HG03039 (cell line): ENCODE measurements around the gene SNRNP200.

ENCODE experiments used
- ATAC-seq: cut with Tn5 transposase; IDR thresholded peaks from one replicate; pipeline ENCODE4 v1.9.1; 2021; ENCODE audit warnings: mild to moderate bottlenecking, moderate library complexity; ENCODE audit not compliant: unreplicated experiment

Gene SNRNP200

GRCh38 chr2:96305091-96305978, at the start of gene SNRNP200:
Gene SNRNP200, minus strand, starts transcription at chr2:96305546. Its CDS starts 109 bp downstream, at chr2:96305437.
- peak; percentile 84 for ATAC-seq

- no peak for ATAC-seq
Observed at GRCh38 chr2:96354492-96354891, 49.1 kb upstream of the SNRNP200 start.

DNA sequence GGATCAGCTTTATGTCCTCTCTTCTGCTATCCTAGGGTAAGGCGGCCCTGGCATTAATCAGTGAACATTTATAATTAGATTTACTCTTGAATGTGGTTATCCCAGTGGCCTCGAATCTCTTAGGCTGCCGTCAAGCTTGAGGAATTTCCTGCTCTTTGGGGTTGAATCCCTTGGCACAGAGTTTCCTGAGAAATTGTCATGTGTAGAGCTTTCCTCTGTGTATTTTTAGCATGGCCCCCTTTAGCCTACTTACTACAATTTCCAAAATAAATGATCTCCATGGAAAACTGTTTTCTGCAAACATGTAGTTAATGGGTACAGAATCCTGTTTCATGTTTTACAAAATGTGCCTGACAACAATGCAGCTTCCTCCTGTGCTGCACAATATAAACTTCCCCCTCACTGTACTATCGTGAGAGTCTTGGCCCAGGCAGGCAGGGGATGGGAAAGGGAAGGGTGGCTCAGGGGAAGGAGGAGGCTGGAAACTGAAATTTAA, 48.3 kb upstream of the SNRNP200 start:
- ATAC-seq, result no peak

DNA sequence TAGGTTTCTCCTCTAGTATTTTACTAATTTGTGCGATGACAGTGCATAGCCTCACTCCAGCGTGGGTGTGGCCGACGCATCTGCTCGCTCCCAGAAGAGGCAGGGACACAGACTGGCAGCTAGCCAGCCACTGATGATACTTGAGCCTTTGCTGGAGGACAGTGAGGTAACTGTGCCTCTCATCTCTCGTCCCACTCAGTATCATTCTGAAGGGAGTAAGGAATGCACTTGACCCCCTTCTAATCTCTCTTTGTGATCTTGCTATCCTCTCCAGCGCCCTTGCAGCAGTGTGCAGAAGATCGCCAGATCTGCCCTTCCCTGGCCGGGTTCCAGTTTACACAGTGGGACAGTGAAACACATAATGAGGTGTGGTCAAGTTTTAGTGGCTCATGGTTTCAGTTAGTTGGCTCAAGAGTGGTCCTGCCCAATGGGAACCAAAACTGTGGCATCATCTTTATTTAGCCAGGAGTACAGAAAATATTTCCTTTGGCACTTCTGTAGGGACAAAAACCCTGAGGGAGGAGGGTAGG, 47.8 kb upstream of the SNRNP200 start:
- ATAC-seq, result no peak

GRCh38 chr2:96347395-96347794, 42.0 kb upstream of the SNRNP200 start:
- no peak for ATAC-seq

- no peak for ATAC-seq
Observed at GRCh38 chr2:96345868-96346462, 40.6 kb upstream of the SNRNP200 start.

GRCh38 chr2:96345438-96345837, 40.1 kb upstream of the SNRNP200 start:
- ATAC-seq, result no peak

DNA sequence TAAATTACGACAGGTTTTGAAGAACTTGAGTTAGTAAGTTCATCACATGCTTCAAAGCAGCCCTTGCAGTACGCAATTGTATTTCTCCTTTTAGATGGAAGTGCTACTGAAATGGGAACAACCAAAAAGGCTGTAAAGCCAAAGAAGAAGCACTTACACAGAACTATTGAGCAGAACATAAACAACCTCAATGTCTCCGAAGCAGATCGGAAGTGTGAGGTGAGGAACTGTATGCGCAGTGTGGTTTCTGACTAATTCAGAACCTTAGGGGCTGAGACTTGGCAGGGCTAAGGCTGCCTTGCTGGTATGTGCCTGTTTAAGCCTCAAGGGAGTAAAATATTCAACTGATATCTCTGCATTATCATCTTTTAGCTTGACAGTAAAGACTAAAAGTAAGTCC, 38.7 kb upstream of the SNRNP200 start:
- peak; percentile 68 for ATAC-seq

DNA sequence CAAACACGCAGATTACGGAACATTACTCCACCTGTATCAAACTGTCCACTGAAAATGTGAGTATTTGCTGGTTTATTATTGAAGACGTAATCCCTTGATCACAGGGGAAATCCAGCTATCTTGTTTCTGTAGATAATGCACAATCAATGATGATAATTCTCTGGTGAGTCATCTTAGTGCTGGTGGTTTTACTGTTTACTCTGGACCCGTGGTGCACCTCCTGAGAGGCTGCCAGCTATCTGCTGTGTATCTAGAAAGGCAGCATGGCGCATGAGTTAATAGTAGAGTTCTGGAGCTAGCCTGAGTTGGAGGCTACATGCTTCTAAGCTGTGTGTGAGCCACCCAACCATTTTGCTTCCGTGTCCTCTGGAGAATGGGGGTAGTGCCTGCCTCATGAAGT, 36.7 kb upstream of the SNRNP200 start:
- no peak for ATAC-seq

DNA sequence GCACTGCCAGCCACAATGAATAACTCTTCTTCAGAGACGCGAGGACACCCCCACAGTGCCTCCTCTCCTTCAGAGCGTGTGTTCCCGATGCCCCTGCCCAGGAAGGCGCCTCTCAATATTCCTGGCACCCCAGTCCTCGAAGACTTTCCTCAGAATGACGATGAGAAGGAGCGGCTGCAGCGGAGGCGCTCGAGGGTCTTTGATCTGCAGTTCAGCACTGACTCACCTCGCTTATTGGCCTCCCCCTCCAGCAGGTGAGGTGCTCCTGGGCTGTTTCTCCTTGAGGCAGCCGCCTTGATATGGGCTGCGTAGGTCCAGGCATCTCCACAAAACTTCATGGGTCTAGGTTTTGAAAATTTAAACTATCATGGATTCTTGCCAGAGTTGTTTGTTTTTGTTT, 36.3 kb upstream of the SNRNP200 start:
- ATAC-seq, result no peak

DNA sequence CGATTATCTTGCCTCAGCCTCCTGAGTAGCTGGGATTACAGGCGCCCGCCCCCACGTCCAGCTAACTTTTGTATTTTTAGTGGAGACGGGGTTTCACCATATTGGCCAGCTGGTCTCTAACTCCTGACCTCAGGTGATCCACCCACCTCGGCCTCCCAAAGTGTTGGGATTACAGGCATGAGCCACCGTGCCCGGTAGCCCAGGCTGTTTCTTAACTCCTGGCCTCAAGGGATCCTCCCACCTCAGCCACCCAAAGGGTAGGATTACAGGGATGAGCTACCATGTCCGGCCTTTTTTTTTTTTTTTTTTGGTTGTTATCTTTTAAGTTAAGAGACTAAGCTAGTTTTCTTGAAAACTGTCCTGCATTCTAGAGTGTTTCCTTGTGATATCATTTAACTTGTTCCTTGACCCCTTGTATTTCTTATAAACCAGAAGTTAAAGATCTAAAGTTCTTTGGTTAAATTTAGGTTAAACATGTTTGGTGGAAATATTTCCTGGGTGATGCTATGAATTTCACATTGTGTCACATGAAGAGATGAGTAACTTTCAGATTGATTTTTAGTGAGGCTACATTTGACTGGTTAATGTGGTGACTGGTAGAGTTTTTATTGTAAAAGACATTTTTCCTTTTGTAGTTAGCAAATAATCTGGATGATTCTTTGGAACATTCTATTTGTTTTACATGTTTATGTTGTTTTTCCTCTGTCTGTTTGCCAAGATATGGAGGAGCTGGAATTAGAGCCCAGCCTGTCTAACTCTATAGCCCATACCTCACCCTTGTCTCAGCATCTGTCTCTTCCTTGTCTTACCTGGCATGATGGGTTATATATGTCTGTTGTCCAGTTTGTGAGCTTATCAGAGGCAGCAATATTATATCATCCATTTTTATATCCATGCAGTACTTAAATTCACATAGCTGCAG, 35.4 kb upstream of the SNRNP200 start:
- ATAC-seq, result no peak

DNA sequence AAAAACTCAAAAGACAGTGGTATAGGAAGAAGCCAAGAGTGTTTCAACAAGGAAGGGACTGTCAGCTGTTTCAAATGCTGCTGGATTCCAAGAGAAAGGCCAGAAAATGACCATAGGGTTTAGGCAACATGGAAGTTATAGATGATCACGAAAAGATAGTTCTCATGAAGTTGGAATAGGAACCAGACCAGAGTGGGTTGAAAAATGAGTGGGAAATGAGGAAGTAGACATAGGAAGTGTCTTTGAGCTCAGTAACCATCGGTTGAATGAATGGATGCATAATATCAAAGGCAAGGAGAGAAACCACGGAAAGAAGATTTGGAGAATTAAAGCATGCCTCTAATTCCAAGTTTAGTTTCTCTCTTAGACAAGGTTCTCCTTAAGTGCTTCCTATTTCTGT, 31.5 kb upstream of the SNRNP200 start:
- ATAC-seq, result no peak

DNA sequence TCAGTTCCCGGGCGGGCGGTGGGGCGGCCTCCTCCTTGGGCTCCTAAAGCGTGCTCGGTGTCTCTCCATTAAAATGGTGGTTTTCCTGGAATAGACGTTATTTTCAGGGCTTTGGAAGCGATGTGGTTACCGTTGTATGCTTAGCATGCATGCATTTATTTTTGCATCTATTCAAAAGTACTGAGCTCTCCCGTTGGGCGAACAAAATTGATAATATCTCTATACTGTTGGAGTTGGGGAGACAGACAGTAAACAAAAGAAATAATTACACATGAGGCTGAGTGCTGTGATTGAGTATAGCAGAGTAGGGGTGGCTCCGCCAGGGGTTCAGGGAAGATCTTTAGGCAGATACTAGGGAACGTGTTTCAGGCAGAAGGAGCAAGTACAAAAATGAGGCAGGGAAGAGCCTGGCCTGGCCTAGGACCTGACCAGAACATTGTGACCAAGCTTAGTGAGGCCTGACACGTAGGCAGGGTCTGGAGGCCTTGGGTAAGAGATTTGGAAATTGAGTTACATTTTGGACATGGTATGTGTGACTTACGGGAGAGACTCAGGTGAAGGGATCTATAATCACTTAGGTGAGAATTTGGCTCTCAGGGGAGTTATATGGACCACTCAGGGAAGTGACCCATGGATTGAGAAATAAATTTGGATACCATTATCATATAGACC, 30.9 kb upstream of the SNRNP200 start:
- ATAC-seq, result no peak

DNA sequence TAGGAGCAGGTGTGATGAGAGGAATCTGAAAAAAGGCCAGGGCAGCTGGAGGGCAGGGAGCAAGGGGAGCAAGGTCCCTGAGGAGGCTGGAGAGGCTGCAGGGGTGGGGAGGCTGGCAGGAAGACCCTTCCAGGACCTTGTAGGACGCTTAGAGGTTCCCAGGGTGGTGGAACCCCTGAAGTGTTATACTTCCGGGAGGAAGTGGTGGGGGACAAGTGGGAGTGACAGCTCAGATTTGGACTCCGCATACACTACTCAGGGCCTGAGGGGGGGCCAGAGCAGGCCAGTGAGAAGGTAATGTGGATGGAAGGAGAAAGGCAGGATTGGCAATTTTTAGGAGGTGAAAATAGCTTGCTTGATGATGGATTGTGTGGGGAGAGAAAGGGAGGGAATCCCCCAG, 28.4 kb upstream of the SNRNP200 start:
- no peak for ATAC-seq

DNA sequence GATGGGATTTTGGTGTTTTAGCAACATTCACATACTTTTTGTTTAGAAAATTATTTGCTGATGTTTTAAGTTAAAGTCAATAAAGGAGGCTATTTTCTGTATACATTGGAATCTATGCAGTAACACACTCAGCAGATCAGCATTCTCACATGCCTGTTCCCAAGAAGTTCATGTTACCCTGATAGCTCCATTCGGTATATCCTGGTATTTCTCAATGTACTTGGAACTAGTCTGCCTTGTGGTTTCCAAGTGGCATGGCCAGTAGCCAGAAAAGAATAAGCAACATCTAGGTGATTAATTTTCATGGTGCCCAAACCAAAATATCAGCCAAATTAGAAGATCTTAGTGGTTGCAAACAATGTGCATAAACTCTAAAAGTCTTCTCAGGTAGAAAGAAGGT, 25.1 kb upstream of the SNRNP200 start:
- no peak for ATAC-seq

DNA sequence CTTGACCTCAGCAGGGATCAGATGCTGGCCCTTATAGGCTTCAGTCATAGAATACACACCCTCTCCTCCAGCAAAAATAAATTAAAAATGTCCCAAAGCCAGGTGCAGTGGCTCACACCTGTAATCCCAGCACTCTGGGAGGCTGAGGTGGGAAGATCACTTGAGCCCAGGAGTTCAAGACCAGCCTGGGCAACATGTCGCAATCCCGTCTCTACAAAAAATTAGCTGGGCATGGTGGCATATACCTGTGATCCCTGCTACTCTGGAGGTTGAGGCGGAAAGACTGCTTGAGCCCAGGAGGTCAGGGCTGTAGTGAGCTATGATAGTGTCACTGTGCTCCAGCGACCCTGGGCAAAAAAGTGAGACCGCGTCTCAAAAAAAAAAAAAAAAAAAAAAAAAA, 24.5 kb upstream of the SNRNP200 start:
- no peak for ATAC-seq

GRCh38 chr2:96329456-96329855, 24.1 kb upstream of the SNRNP200 start:
- ATAC-seq, result no peak

DNA sequence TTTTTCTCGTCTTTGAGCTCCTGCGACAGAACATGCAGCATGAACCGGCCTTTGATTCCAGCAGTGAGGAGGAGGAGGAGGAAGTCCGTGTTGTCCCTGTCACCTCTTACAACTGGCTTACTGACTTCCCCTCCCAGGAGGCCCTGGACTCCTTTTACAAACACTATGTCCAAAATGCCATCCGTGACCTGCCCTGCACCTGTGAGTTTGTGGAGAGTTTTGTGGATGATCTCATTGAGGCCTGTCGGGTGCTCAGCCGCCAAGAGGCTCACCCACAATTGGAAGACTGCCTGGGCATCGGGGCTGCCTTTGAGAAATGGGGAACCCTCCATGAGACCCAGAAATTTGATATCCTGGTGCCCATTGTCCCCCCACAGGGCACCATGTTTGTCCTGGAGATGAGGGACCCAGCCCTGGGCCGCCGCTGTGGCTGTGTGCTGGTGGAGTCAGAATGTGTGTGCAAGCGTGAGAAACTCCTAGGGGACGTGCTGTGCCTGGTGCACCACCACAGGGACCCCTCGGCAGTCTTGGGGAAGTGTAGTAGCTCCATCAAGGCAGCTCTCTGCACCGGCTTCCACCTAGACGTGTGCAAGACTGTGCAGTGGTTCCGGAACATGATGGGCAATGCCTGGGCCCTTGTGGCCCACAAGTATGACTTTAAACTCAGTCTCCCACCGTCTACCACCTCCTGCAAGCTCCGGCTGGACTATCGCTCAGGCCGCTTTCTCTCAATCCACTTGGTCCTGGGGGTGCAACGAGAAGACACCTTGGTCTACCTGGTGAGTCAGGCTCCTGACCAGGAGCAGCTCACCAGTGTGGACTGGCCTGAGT, 21.9 kb upstream of the SNRNP200 start:
- ATAC-seq, result no peak

DNA sequence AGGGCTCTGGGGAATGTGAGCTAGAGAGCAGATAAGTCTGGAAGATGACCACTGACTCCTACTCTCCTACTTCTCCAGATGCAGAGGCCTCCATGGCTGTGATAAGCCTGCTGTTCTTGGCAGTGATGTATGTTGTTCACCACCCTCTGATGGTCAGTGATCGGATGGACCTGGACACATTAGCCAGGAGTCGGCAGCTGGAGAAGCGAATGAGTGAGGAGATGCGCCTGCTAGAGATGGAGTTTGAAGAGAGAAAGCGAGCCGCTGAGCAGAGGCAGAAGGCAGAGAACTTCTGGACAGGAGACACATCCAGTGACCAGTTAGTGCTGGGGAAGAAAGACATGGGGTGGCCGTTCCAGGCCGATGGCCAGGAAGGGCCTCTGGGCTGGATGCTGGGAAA, 21.2 kb upstream of the SNRNP200 start:
- no peak for ATAC-seq

DNA sequence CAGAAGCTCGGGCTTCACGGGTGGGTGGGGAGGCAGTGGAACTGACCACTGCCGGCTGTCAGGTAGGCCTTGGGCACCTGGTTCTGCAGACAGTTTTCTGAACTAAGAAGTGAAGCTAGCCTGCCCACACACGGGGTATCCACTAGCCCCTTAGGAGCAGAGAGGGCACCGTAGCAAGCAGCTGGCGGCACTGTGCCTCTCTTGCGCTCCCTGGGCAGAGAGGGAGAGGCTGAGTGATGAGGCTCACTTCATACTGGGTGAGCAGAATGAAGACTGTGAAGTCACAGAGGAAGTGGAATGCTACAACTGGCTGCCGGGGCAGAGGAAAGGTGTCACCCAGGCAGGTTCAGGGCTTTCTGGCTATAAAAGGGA, 20.5 kb upstream of the SNRNP200 start:
- ATAC-seq, result no peak
